Omental fat pad (tissue), 4 donors: ENCODE results near the gene HIC1. TPM values are rescaled to one million over a fixed set of nuclear protein-coding genes. Genes with fewer than 3 reads are reported as not detected.
A peak's percentile ranks its signal among the peaks of the same experiment; 100 is the strongest.

Experiments used
- ATAC-seq: fragments of 150-250 bp; one replicate; pipeline ENCODE4 v1.9.1; 2016; ENCODE audit warnings: mild to moderate bottlenecking, moderate library complexity; ENCODE audit not compliant: low FRiP score
- DNase-seq: peaks from one replicate; pipeline ENCODE4 v3.0.0-alpha.2; 2019; ENCODE audit warnings: low spot score
- total RNA-seq, 4 donors: library from RNA; depleted of rRNA; stranded (reverse); fragments of >200 nt; gene quantifications; one replicate each; pipeline ENCODE4 v1.1.0, GENCODE V29; 2016
- TF ChIP-seq, protein P1 (sequence below), 3 donors: fragments of 450-650 bp; IDR thresholded peaks; one replicate each; pipeline ENCODE4 v1.5.1; 2016 to 2017; ENCODE audit warnings: antibody characterized with exemption in 3 of 3, mild to moderate bottlenecking in 3 of 3, moderate library complexity in 2 of 3

The HIC1 gene
- total RNA-seq, 4 donors from 2014 or later = 9.9 to 63.8 (median 37.3) TPM

DNA sequence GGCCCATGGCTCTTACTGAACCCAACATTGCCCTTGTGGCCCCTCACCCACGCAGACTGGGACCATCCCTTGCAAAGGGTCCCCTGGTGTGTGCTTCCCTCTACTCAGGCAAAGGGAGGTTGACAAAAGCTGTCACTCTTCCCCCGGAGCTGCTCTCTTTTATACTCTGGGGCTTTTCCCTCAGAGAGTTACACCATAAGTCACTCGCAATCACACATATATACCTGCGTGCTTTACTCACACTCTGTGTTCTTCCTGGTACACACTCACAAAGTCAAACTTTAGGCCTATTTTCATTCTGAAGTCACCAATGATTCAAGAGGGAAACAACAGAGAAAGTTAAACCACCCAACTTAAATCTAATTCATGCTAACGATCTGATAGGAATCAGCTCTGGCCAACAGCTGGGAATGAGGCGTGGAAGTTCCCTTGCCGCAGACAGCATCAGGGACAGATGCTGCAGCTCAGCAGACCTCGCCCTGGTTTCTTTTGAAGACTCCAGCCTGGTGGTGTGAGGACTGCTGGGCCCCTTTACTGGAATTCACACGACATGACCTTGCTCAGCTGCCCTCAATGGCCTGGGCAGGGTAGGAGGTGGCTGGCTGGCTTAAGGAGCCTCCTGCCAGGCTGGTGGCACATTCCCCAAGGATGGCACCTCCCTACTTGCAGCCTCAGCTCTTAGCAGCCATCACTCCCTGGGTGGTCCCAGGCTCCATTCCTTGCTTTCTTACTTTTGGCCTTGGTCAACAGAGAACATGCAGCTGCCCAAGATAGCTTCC lies 27.3 kb downstream of the HIC1 start:
- DNase-seq (no peak), ATAC-seq (no peak)
- TF ChIP-seq, protein P1, sequence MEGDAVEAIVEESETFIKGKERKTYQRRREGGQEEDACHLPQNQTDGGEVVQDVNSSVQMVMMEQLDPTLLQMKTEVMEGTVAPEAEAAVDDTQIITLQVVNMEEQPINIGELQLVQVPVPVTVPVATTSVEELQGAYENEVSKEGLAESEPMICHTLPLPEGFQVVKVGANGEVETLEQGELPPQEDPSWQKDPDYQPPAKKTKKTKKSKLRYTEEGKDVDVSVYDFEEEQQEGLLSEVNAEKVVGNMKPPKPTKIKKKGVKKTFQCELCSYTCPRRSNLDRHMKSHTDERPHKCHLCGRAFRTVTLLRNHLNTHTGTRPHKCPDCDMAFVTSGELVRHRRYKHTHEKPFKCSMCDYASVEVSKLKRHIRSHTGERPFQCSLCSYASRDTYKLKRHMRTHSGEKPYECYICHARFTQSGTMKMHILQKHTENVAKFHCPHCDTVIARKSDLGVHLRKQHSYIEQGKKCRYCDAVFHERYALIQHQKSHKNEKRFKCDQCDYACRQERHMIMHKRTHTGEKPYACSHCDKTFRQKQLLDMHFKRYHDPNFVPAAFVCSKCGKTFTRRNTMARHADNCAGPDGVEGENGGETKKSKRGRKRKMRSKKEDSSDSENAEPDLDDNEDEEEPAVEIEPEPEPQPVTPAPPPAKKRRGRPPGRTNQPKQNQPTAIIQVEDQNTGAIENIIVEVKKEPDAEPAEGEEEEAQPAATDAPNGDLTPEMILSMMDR (IDR thresholded peaks at IDR 0.05) = no peak

DNA sequence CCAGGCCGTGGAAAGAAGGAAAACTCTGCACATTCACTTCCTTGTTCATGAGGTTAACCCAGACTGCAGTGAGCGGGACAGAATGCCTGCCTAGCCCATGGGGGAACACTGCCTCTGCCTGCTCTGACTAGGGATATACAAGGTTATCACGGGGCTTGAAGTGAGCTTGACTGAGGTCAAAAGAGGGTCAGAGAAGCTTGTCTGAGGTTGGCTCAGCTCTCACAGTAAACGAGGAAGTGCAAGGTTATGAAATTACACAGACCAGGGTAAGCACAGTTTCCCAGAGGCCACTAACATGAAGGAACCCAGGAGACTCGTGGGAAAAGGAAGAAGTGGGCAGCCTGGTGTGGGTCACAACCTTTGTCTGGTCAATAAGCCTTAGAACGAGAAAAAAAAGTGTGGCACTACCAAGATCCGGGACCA lies 28.7 kb downstream of the HIC1 start:
- TF ChIP-seq, protein P1 (IDR thresholded peaks at IDR 0.05) = no peak
- ATAC-seq (peak; percentile 6), DNase-seq (no peak)

DNA sequence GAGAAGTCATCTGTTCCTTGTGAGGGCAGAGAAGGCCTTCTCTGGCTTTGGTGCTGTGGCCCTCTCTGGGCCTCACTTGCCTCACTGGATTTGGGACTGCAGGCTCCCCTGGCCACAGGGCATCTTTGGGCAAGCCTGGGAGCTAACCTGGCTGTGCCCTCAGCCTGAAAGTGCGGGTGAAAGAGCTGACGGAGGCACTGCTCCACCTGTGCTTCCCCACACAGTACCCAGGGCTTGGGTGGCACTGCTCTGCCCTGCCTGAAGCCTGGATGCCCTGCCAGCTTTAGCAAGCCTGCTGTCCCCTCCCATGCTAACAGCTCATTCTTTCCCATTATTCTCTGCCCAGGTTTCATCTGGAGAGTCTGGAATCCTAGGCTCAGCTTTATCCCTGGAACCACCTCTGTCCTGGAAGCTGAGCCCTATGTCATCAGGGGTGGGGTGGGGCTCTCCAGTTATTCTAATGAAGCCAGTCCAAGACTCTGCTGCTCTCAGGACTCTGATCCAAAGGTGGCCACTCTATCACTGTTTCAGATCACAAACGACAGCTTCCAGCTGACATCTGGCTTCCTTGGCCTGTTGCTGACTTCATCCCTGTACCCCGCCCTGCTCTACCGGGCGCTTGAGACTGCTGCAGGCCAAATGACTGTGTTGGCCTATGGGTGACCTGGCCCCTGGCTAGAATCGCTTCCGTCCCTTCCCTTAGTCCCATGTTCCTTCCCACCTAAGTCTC lies 29.3 kb downstream of the HIC1 start:
- ATAC-seq = no peak
- TF ChIP-seq, protein P1 (IDR thresholded peaks at IDR 0.05) = no peak
- no peak for DNase-seq

DNA sequence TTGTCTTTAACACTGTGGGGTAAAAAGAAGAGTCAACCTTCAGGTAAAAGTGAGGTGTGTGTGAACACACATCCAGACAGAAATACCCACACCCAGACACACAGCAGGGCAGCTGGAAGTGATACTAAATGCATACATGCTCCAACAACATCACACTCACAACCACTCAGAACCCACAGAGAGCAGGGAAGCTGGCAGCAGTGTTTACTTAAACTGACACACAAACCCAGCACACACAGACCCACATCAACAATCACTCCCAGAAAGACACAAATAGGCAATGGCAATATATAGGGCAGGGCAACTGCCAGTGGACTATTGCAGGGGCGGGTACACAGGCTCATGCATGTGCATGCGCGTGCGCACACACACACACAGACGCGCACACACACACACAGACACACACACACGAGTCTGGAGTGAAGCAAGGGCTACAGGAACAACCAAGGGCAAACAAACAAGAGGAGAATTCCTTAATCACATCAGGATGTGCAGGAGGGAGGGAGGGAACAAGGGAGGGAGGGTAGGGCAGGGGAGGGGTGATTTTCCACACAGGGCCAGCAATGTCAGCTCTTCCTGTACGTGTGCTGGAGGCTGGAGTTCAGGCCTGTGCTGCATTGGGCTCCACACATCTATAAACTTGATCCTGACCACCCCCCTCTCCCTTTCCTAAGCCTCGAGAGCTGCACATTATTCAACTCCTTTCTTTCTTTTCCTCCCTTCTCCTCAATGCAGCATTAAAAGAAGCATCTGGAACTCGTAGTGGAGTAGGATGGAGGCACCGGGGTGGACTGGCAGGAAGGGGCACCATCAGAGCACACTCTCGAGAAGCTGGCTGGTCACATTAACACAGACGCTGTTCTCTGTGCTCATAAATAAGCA lies 30.1 kb downstream of the HIC1 start:
- DNase-seq = no peak
- no peak for ATAC-seq
- TF ChIP-seq, protein P1 (IDR thresholded peaks at IDR 0.05) = no peak

DNA sequence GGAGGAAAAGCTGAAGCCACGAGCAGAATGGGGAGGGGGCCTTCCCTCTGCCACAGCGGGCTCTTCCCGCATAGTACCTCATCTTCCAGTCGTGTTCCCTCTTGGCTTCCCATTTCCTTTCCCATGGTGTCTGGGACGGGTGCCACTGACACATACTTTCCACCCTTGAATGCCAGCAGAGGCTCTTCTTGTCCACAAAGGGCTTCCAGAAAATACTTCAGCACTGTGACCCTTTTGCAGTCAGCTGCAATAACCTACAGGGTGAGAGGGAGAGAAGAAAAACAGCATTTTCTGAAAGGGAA lies 30.7 kb downstream of the HIC1 start:
- TF ChIP-seq, protein P1 (IDR thresholded peaks at IDR 0.05) = no peak
- ATAC-seq (no peak), DNase-seq (no peak)

DNA sequence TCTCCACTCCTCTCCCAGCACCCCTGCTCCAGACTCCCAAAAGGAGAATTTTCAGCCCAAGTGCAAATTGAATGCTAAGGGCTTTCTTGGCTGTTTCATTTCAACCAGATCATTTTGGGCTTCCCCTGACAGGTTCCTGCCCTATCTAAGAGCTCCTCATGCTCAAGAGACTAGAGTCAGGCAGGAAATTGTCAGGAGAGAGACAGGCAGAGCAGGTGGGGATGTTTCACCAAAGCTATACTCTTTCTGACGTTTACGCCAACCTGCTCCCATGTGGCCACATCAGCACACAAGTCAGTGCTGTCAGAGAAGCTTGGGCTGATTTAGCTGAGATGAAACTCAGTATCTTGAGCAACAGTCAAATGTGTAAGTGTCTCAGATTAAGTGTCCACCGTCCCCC lies 31.4 kb downstream of the HIC1 start:
- DNase-seq (no peak), ATAC-seq (no peak)
- TF ChIP-seq, protein P1 (IDR thresholded peaks at IDR 0.05) = no peak
